Amniotic stem cell (primary cell): ENCODE measurements around the gene ISOC2.

Source experiments
- DNase-seq: peaks from one replicate; lab custom pipeline; 2025; lab: John Stamatoyannopoulos, UW

ISOC2 gene

DNA sequence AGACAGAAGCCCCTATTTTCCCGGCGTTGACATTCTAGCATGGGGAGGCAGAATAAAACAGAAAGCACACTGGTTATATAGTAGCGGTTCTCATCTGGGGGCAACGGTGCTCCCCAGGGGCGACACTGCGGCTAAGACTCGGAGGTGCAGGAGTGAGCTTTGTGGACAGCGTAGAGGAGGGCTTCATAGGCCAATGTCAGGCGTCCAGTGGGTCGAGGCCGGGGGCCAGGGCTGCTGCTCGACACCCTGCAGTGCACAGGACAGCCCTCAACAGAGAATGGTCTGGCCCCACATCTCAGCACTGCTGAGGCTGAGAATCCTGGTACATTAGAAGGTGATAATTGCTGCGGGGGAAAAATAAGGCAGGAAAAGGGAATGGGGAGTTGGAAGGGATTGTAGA lies 16.5 kb upstream of the ISOC2 start:
- DNase-seq: no peak

DNA sequence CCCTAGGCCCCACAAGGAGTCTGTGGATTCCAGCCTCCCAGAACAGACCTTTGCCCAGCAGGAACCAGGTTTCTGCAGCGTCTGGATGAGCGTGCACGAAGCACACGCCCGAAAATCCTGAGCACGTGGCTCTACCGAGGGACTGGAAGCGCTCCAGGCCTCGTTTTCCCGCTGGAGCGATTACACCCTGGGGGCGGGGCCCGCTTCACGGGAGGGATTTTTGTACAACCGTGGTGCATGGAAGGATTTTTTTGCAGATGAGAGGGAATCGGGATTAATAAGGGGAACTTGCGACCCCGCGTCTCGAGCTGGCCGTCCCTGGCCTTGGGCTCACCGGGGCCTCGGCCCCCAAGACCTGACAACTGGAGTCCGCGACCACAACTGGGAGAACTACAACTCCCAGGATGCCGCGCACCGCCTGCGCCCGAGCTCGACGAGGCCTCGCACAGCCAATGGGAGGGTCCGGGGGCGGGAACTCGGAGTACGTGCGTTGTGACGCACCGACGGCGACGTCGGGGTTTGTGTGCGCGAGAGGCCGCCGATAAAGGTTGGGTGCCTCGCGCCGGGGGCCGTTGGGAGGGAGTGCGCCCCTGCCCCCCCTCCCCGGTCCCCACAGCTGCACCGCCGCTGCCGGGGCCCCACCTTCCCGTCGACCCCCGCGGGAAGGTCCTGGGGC lies 14.8 kb upstream of the ISOC2 start, which contains the start of gene ZNF628:
Gene ZNF628 (plus strand): TSS at position 518 of the 676 bp plus-strand sequence. CDS start 3,294 bp downstream, outside the sequence.
- DNase-seq: peak; percentile 92

DNA sequence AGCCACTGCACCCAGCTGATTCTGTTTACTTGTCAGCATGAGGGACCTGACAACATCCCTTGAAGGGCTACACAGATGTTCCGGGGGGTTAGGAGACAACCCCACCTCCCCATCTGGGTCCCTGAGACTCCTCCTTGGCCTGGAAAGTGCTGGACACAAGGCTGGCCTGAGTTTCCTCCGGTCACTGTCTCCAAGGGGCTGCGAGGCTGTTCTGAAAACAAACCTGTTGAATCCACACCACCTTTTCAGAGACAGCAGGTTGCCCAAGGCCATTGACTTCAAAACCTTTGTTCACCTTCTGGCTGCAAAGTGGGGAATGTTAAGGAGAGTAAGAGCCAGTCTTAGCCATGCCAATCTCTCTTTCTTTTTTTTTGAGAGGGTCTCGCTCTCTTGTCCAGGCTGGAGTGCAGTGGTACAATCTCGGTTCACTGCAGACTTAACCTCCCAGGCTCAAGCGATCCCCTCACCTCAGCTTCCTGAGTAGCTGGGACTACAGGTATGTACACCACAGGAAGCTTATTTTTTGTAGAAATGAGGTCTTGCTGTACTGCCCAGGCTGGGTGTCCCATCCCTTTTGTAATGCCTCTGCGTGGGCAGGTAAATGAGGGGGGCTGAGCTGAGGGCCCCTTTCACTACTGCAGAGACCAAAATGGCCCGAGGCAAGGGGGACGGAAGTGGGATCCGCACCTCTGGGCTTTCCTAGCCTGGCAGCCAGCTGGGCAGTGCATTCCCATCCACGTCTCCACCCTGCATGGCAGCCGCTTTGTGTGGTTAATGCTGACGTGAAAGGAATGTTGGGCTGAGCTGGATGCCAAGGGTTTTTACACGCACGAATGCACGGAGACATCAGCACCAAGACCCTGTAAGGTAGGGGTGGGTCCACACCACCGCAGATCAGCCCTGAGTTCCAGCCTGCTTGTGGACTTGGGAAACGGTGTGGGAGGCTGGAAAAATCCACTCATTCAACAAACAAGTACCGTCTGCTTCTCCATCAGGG lies 13.1 kb upstream of the ISOC2 start:
- no peak for DNase-seq

DNA sequence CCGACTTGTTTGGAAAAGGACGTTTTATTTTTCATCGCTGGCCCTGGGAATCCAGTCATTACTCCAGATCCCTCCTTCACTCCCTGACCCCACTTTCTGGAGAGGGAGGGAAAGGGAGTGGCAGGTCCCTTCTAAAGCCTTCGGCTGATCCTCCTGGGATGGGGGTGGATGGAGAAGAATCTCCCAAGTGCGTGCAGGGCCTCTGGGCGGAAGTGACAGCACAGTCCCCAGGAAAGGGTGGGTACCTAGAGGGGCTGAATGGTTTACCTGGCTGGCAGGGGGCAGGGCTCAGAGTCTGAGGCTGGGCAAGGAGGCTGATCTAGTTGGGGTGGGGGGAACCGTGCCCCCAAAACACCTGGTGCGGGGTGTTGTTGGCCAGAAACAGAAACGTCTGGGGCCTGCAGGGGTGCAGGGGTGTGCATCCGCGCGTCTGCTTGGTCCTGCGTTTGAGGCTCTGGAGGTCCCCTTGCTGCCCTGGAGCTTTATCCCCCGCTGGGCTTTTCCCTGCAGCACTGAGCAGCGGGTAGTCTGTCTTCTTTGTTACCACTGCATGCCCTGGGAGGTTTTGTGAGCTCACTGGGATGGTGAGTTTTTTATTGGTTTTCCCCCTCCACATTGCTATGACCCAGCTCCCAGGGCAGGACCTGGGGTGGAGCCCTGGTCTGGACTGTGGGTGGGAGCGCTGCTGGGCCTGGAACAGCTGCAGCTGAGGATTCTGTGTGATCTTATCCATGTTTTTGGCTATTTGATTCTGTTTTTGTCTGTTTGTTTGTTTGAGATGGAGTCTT lies 12.0 kb upstream of the ISOC2 start:
- no peak for DNase-seq

DNA sequence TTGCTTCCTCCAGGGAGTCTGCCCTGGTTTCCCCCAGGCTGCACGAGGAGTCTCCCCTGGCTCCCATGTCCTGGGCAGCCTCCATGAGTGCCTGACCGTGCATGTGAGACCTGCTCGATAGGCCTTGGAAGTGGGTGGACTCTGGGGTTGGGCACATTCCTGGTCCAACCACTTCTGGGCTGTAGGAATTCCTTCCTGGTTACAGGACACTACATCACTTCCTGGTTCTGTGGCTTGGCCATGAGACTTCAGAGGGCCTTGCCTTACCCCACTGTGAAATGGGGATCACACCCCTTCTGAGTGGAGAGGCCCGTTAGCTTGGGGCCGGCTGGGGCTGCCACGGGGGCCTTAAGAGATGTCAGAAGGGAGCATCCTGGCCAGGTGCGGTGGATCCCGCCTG lies 11.0 kb upstream of the ISOC2 start:
- DNase-seq: no peak

- DNase-seq: no peak
Measured at GRCh38 chr19:55471266-55471665, 9.8 kb upstream of the ISOC2 start.

DNA sequence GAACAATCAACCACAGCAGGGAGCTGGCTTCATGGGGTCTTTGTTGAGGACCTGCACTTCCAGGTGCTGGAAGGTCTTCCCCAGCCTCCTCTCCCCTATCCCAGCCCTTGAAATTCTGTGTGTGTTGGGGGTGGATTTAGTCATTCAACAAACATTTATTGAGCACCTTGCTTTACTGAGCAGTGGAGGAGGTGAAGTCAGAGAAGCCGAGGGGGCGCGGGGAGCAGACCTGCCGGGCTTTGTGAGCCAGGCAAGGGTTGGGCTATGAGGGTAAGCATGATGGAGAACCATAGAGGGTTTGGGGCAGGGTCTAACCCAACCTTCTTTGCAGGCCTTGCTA lies 6.6 kb upstream of the ISOC2 start:
- DNase-seq: no peak

- no peak for DNase-seq
Measured at GRCh38 chr19:55467236-55468053, 6.0 kb upstream of the ISOC2 start.

GRCh38 chr19:55466241-55466614 lies 4.8 kb upstream of the ISOC2 start:
- DNase-seq: no peak

- DNase-seq: no peak
Measured at GRCh38 chr19:55465460-55466240, 4.2 kb upstream of the ISOC2 start.

DNA sequence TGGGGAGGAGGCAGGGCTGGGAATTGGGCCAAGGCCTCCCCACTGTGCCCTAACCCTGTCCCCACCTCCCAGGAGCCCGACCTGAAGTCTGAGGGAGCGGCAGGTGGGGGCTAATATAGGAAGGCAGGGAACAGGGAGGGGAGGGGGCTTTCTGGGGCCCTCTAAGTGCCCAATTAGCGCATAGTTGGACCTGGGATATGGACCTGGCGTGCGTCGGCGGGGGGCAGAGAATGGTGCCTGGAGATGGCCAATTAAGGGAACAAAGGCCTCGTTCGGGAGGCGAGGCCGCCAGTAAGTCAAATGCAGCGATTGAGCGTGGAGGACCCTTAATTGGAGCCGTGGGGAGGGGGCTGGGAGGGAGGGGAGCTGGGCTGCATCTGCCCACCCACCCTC lies 3.2 kb upstream of the ISOC2 start, which contains the start of gene C19orf85:
Gene C19orf85 (minus strand): TSS at position 90 of the 393 bp plus-strand sequence. CDS start 197 bp downstream, outside the sequence.
- no peak for DNase-seq

DNA sequence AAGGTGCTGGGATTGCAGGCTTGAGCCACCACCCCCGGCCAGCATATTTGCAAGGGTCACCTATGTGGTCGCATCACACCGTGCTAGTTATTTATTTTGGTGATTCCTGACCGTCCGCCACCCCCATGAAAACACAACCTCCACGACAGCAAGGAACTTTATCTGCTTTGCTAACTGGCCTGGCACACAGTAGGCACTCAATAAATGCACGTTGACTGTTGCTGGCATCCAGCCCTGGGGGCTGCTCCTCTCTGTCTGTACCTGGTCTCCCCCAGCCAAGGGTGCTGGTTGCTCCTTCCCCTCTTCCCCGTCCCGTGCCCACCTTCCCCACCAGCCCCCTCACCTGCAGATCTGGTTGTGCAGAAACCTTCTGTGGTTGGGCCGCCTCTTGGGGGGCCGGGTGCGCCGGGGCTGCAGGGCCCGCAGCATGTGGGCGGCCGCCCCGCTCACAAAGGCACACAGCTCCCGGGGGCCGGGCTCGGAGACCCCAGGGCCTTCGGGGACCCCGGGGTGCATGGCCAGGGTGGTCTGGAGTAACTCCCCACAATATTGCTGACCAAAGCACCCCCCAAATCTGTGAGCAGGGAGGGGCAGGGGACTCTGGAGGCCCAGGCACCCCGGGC lies 2.7 kb upstream of the ISOC2 start:
- DNase-seq: no peak

GRCh38 chr19:55463583-55464031 lies 2.2 kb upstream of the ISOC2 start:
- DNase-seq: no peak

DNA sequence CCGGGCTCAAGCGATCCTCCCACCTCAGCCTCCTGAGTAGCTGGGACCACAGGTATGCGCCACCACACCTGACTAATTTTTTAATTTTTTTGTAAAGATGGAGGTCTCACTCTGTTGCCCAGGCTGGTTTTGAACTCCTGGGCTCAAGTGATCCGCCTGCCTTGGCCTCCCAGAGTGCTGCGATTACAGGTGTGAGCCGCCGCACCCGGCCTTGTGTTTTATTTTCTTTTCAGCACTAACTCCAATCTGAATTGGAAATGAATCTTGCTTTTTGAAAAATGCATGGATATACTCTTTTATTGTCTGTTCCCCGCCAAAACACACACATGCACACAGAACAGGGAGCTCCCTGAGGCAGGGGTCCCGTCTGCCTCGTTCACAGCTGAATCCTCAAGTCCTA lies 1.3 kb upstream of the ISOC2 start:
- no peak for DNase-seq

DNA sequence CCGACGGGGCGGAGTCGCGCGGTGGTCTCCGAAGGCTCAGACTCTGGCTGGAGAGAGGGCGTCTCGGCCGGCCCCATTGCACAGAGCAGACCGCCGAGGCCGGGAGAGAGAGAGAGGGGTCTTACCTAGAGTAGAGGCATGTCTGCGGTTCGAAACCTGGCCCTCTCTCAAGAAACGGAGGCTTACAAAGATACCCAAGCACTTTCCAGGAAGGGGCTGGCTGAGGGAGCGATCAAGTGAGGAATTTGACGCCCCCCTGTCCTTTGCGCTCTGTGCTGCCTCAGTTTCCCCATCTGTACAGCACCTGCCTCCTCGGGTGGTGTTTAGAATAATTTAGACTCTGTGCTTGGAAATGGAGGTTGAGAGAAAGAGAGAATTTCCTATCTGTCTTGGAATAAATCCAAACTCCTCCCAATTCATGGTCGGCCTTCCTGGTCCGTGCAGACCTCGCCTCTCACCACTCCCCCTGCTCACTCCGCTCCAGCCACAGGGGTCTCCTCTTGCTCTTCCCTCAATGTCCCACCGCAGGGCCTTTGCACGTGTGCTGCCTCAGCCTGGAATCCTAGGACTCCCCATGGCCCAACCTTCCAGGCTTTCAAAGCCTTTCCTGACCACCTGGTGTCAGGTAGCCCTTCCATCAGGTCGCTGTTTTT lies 658 bp upstream of the ISOC2 start:
- DNase-seq: no peak

GRCh38 chr19:55460670-55461258 lies 678 bp downstream of the ISOC2 start:
- DNase-seq: no peak

GRCh38 chr19:55459950-55460657 lies 1.3 kb downstream of the ISOC2 start:
- no peak for DNase-seq

DNA sequence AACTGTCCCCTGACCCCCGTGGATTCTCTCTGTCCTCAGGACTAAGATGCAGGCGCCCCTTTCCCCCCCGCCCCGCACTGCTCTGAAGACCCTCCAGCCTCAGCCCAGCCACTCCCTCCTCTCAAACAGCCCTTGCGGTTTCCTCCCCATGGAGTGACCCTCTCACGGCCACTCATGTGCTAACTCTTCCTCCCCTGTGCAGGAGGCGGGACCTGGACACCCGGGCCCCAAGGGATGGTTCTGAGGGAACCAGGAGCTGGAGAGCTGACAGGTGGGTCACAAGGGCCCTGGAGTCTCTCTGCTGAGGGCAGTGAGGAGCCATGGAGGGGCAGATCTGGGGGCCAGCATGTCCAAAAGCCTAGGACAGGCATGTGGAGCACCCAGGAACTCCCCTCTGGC lies 1.9 kb downstream of the ISOC2 start:
- no peak for DNase-seq
